PC-3 (cell line): Measurements from ENCODE around the gene HGD.

Experiments used
- EZH2 ChIP-seq: fragments of 300-600 bp; sonication (generic); IDR thresholded peaks from one replicate; pipeline ENCODE4 v1.6.1; 2017; ENCODE audit warnings: antibody characterized with exemption, mild to moderate bottlenecking, low read length; ENCODE audit not compliant: unreplicated experiment
- EZH2phosphoT487 ChIP-seq: fragments of 300-600 bp; sonication (generic); IDR thresholded peaks from 2 replicates; pipeline ENCODE4 v1.6.1; 2018; ENCODE audit warnings: mild to moderate bottlenecking, antibody characterized with exemption, low read length, borderline replicate concordance
- TF ChIP-seq, protein P1 (sequence below): fragments of 300-600 bp; sonication (generic); conservative IDR thresholded peaks from 2 replicates; pipeline ENCODE4 v1.5.1; 2017; ENCODE audit warnings: antibody characterized with exemption, low read depth, mild to moderate bottlenecking, low read length

DNA sequence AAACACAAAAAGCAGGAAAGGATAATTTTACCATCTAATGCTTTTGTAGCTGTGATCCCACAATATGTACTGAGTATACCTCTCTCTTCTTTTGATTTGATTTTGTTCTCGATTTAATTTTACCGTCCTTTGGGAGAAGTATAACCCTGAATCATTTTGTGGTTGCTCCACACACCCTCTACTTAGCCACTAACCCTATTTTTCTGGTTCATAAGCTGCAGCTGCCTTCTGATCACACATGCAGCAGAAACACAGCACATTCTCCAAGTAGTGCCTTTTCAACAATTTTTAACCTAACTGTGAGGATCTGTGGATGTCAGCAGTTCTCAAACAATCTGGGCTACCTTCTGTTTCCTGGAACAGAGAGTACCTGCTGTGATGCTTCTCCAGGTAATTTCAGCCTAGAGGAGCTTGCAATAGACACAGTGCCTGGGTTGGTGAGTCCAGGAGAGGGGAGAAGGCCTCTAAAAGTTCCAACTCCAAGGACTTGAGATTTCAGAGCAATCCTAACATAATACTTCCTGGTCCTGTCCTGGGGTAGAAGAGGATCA is 40.3 kb downstream of the HGD start:
- TF ChIP-seq, protein P1, sequence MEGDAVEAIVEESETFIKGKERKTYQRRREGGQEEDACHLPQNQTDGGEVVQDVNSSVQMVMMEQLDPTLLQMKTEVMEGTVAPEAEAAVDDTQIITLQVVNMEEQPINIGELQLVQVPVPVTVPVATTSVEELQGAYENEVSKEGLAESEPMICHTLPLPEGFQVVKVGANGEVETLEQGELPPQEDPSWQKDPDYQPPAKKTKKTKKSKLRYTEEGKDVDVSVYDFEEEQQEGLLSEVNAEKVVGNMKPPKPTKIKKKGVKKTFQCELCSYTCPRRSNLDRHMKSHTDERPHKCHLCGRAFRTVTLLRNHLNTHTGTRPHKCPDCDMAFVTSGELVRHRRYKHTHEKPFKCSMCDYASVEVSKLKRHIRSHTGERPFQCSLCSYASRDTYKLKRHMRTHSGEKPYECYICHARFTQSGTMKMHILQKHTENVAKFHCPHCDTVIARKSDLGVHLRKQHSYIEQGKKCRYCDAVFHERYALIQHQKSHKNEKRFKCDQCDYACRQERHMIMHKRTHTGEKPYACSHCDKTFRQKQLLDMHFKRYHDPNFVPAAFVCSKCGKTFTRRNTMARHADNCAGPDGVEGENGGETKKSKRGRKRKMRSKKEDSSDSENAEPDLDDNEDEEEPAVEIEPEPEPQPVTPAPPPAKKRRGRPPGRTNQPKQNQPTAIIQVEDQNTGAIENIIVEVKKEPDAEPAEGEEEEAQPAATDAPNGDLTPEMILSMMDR = no peak
- no peak for TF ChIP-seq EZH2
- TF ChIP-seq EZH2phosphoT487 = no peak
